ENCODE results near the gene PCDH12. TPM values are rescaled to one million over a fixed set of nuclear protein-coding genes. Genes with fewer than 3 reads are reported as not detected.

Gene PCDH12
- total and polyA plus RNA-seq, 2 of the 8 experiments (the other 6 are each of a cell fraction or from before 2014, with no cell fraction given), result 0.06 to 0.17 TPM

DNA sequence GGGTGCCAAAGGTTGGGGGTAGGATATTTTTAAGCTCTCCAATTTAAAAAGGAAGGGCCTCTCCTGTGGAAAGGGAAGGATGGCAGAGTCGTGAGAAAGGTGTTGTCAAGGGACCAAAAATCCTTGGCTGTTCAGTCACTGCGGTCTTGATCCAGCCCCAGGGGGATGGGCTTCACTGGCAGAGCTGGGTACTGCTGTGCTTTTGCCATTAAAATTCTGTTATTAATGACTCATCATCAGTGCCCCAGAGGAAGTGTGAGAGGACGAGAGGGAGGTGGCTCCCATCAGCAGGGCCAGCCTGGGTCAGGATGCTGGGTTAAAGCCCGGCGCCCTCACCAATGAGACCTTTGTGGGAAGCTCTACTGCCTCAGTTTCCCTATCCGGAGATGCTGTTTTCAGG lies 16.7 kb downstream of the PCDH12 start (continued):
- TF ChIP-seq TBP (IDR thresholded peaks at IDR 0.05; ENCODE audit: low read depth, low read length) (no peak), RNF2 (IDR thresholded peaks at IDR 0.05; ENCODE audit: borderline replicate concordance, low read depth, low read length, missing control alignments, poor library complexity, severe bottlenecking) (no peak), MAFK (IDR thresholded peaks at IDR 0.05; ENCODE audit: low read depth, low read length) (no peak), RFX5 (IDR thresholded peaks at IDR 0.05; ENCODE audit: borderline replicate concordance, low read depth, low read length) (no peak)
